Activated CD4-positive, alpha-beta T cell treated with anti-CD3 and anti-CD28 coated beads for 36 hours (primary cell): Measurements from ENCODE around the gene CADM1. TPM values are rescaled to one million over a fixed set of nuclear protein-coding genes. Genes with fewer than 3 reads are reported as not detected.
A peak's percentile ranks its signal among the peaks of the same experiment; 100 is the strongest.

Source experiments
- ATAC-seq: fragments of 200-7000 bp; cut with Tn5 transposase; one replicate; pipeline ENCODE4 v1.10.0; 2021; ENCODE audit warnings: mild to moderate bottlenecking, moderate library complexity
- CTCF ChIA-PET: fragments of 350-600 bp; sonication (Branson Sonifier 250); formaldehyde crosslinking; loops from one replicate; lab custom pipeline; 2021; ENCODE audit warnings: antibody characterized with exemption; lab: Charles Lee
- POLR2A ChIA-PET: fragments of 350-600 bp; sonication (Branson Sonifier 250); formaldehyde crosslinking; loops from one replicate; lab custom pipeline; 2021; ENCODE audit warnings: antibody characterized with exemption, inconsistent platforms; lab: Charles Lee
- DNase-seq: peaks from one replicate; pipeline ENCODE4 v3.0.0-alpha.2; 2020
- H3K27ac Mint-ChIP-seq: one replicate; pipeline ENCODE4 v1.8.0; 2021; ENCODE audit warnings: mixed read lengths
- H3K27me3 Mint-ChIP-seq: one replicate; pipeline ENCODE4 v1.8.0; 2021; ENCODE audit warnings: mixed read lengths
- H3K36me3 Mint-ChIP-seq: one replicate; pipeline ENCODE4 v1.8.0; 2021; ENCODE audit warnings: low read depth, mixed read lengths
- H3K4me1 Mint-ChIP-seq: one replicate; pipeline ENCODE4 v1.8.0; 2021; ENCODE audit warnings: mixed read lengths
- H3K4me3 Mint-ChIP-seq: one replicate; pipeline ENCODE4 v1.8.0; 2021; ENCODE audit warnings: mild to moderate bottlenecking, moderate library complexity, mixed read lengths
- H3K9me3 Mint-ChIP-seq: one replicate; pipeline ENCODE4 v1.8.0; 2021; ENCODE audit warnings: low read depth, mixed read lengths
- intact Hi-C, 2 experiments: fragments of 100-400 bp; cut with DNase I in 1 of 2; cut with micrococcal nuclease in 1 of 2; formaldehyde crosslinking; loops; one replicate each; pipeline versions ENCODE4 v1.14.2 to v1.15.1; 2022 to 2024; cut with DNase I, micrococcal nuclease
- total RNA-seq, 2 experiments: library from RNA; stranded (reverse); gene quantifications; one replicate each; pipeline ENCODE4 v1.2.3, GENCODE V29; 2021

Gene CADM1
- total RNA-seq, 2 experiments from 2014 or later, result 0.58 to 0.91 TPM

- no peak for ATAC-seq
Observed at GRCh38 chr11:115342142-115342541, 162.1 kb downstream of the CADM1 start.

GRCh38 chr11:115340874-115341273 lies 163.3 kb downstream of the CADM1 start:
- CTCF ChIA-PET, result no interaction called here
- DNase-seq, result no peak

More at GRCh38 chr11:115342142-115342541, 162.1 kb downstream of the CADM1 start:
- no peaks in the 10 kb centered on the region for H3K9me3 Mint-ChIP-seq
- intact Hi-C loops, result no loop called here
- H3K4me3 Mint-ChIP-seq, result no peak overlapping the region
- H3K4me1 Mint-ChIP-seq, result no peaks in the 10 kb centered on the region
- ChIA-PET CTCF (no interaction called here), POLR2A (no interaction called here)
- H3K27ac Mint-ChIP-seq, result no peak overlapping the region
- DNase-seq, result no peak
- H3K36me3 Mint-ChIP-seq, result no peaks in the 10 kb centered on the region
- peaks cover 10% of the 10 kb centered on the region for H3K27me3 Mint-ChIP-seq

GRCh38 chr11:115338476-115338875 lies 165.7 kb downstream of the CADM1 start:
- no peak for DNase-seq

More at GRCh38 chr11:115340874-115341273, 163.3 kb downstream of the CADM1 start:
- Mint-ChIP-seq H3K27ac (no peak overlapping the region), H3K4me1 (no peaks in the 10 kb centered on the region), H3K9me3 (no peaks in the 10 kb centered on the region), H3K4me3 (no peak overlapping the region), H3K36me3 (no peaks in the 10 kb centered on the region), H3K27me3 (peaks cover 10% of the 10 kb centered on the region)
- no peak for ATAC-seq
- POLR2A ChIA-PET, result no interaction called here
- intact Hi-C loops, result no loop called here

GRCh38 chr11:115334932-115335788 lies 169.1 kb downstream of the CADM1 start:
- no peak for DNase-seq
- intact Hi-C loops, result loop anchor here (1.0 to 5.0 kb wide), 5 partner anchors 167 to 1356 kb away; partner anchors contain the start of gene CADM1 (in 2 of the 2)
- Mint-ChIP-seq H3K9me3 (no peaks in the 10 kb centered on the region), H3K27ac (no peak overlapping the region), H3K4me3 (no peak overlapping the region), H3K27me3 (peaks cover 3% of the 10 kb centered on the region), H3K36me3 (no peaks in the 10 kb centered on the region), H3K4me1 (no peaks in the 10 kb centered on the region)
- ChIA-PET CTCF (interaction anchor here (0.6 to 1.4 kb wide), 7 partner anchors 10 to 1486 kb away, joined by 3 to 4 read pairs (median 3); no protein-coding TSS in a partner anchor), POLR2A (no interaction called here)
- ATAC-seq, result no peak

More at GRCh38 chr11:115338476-115338875, 165.7 kb downstream of the CADM1 start:
- Mint-ChIP-seq H3K4me1 (no peaks in the 10 kb centered on the region), H3K27me3 (peaks cover 4% of the 10 kb centered on the region), H3K4me3 (no peak overlapping the region), H3K36me3 (no peaks in the 10 kb centered on the region), H3K9me3 (no peaks in the 10 kb centered on the region), H3K27ac (no peak overlapping the region)
- ChIA-PET POLR2A (no interaction called here), CTCF (no interaction called here)
- no peak for ATAC-seq
- intact Hi-C loops, result loop anchor here in 1 of 2 experiments (5.0 kb wide), 2 partner anchors 164 to 939 kb away; partner anchors contain the start of gene CADM1

- H3K4me1 Mint-ChIP-seq, result no peaks in the 10 kb centered on the region
- H3K4me3 Mint-ChIP-seq, result no peak overlapping the region
- no peaks in the 10 kb centered on the region for H3K36me3 Mint-ChIP-seq
- ATAC-seq, result no peak
- ChIA-PET CTCF (interaction anchor here (0.8 to 1.4 kb wide), 5 partner anchors 9 to 891 kb away, joined by 3 read pairs; no protein-coding TSS in a partner anchor), POLR2A (no interaction called here)
- no peak overlapping the region for H3K27ac Mint-ChIP-seq
- H3K9me3 Mint-ChIP-seq, result no peaks in the 10 kb centered on the region
- H3K27me3 Mint-ChIP-seq, result peaks cover 3% of the 10 kb centered on the region
- intact Hi-C loops, result loop anchor here in 1 of 2 experiments (2.0 kb wide), 2 partner anchors 171 to 1357 kb away; partner anchors contain the start of gene CADM1
- DNase-seq, result no peak
Observed at GRCh38 chr11:115333949-115334348, 170.3 kb downstream of the CADM1 start.

GRCh38 chr11:115333121-115333520 lies 171.1 kb downstream of the CADM1 start:
- ChIA-PET CTCF (interaction anchor here (0.8 to 1.4 kb wide), 2 partner anchors 10 kb away, joined by 3 read pairs; no protein-coding TSS in a partner anchor), POLR2A (no interaction called here)
- Mint-ChIP-seq H3K27me3 (peaks cover 3% of the 10 kb centered on the region), H3K4me1 (no peaks in the 10 kb centered on the region), H3K27ac (no peak overlapping the region), H3K36me3 (no peaks in the 10 kb centered on the region), H3K4me3 (no peak overlapping the region), H3K9me3 (no peaks in the 10 kb centered on the region)
- intact Hi-C loops, result no loop called here
- no peak for DNase-seq
- ATAC-seq, result no peak

- Mint-ChIP-seq H3K4me3 (no peak overlapping the region), H3K36me3 (no peaks in the 10 kb centered on the region), H3K27ac (no peak overlapping the region), H3K4me1 (no peaks in the 10 kb centered on the region), H3K9me3 (no peaks in the 10 kb centered on the region), H3K27me3 (no peaks in the 10 kb centered on the region)
- CTCF ChIA-PET, result interaction anchor here (0.6 kb wide), 1 partner anchor 1361 kb away, joined by 5 read pairs; no protein-coding TSS in a partner anchor
- DNase-seq (no peak), ATAC-seq (no peak)
- POLR2A ChIA-PET, result no interaction called here
- intact Hi-C loops, result no loop called here
Observed at GRCh38 chr11:115330684-115331482, 173.3 kb downstream of the CADM1 start.

- ChIA-PET CTCF (interaction anchor here (2.1 kb wide), 1 partner anchor 552 kb away, joined by 5 read pairs; no protein-coding TSS in a partner anchor), POLR2A (no interaction called here)
- peaks cover 14% of the 10 kb centered on the region for H3K27me3 Mint-ChIP-seq
- DNase-seq (no peak), ATAC-seq (no peak)
- H3K36me3 Mint-ChIP-seq, result no peaks in the 10 kb centered on the region
- intact Hi-C loops, result loop anchor here in 1 of 2 experiments (10.0 kb wide), 1 partner anchor 748 kb away; no protein-coding TSS in a partner anchor
- H3K27ac Mint-ChIP-seq, result no peak overlapping the region
- no peak overlapping the region for H3K4me3 Mint-ChIP-seq
- no peaks in the 10 kb centered on the region for H3K9me3 Mint-ChIP-seq
- no peaks in the 10 kb centered on the region for H3K4me1 Mint-ChIP-seq
Observed at GRCh38 chr11:115326526-115326925, 177.7 kb downstream of the CADM1 start.

- Mint-ChIP-seq H3K27me3 (peaks cover 15% of the 10 kb centered on the region), H3K36me3 (no peaks in the 10 kb centered on the region), H3K4me3 (no peak overlapping the region), H3K9me3 (no peaks in the 10 kb centered on the region), H3K27ac (no peak overlapping the region), H3K4me1 (no peaks in the 10 kb centered on the region)
- ChIA-PET POLR2A (no interaction called here), CTCF (interaction anchor here (2.1 kb wide), 1 partner anchor 551 kb away, joined by 5 read pairs; no protein-coding TSS in a partner anchor)
- intact Hi-C loops, result loop anchor here (2.0 to 10.0 kb wide), 3 partner anchors 749 to 951 kb away; no protein-coding TSS in a partner anchor
- DNase-seq (no peak), ATAC-seq (no peak)
Observed at GRCh38 chr11:115325523-115325922, 178.7 kb downstream of the CADM1 start.

GRCh38 chr11:115324581-115325432 lies 179.4 kb downstream of the CADM1 start:
- Mint-ChIP-seq H3K4me1 (no peaks in the 10 kb centered on the region), H3K27me3 (peaks cover 15% of the 10 kb centered on the region), H3K27ac (no peak overlapping the region), H3K36me3 (no peaks in the 10 kb centered on the region), H3K9me3 (no peaks in the 10 kb centered on the region), H3K4me3 (no peak overlapping the region)
- intact Hi-C loops, result loop anchor here (1.0 to 10.0 kb wide), 6 partner anchors 750 to 1172 kb away; no protein-coding TSS in a partner anchor
- CTCF ChIA-PET, result interaction anchor here (0.7 to 2.1 kb wide), 8 partner anchors 9 to 956 kb away, joined by 3 to 5 read pairs (median 3); no protein-coding TSS in a partner anchor
- peak; percentile 68 for ATAC-seq
- POLR2A ChIA-PET, result interaction anchor here (0.6 kb wide), 1 partner anchor 276 kb away, joined by 4 read pairs; no protein-coding TSS in a partner anchor
- peak; percentile 30 for DNase-seq
